Endothelial cell of umbilical vein (primary cell): Measurements from ENCODE around the gene CASP10. TPM values are rescaled to one million over a fixed set of nuclear protein-coding genes. Genes with fewer than 3 reads are reported as not detected.

Experiments used
- BruUV-seq: library from RNA; stranded (reverse); fragments of 400-500 nt; replicated peaks from 2 replicates; lab custom pipeline; 2021; lab: Mats Ljungman, UMichigan
- CTCF ChIA-PET: fragments of 300-600, 350-600 bp; sonication (Branson Sonifier 250); formaldehyde crosslinking; loops from one replicate; lab custom pipeline; 2021; ENCODE audit warnings: antibody characterized with exemption, inconsistent platforms; lab: Charles Lee
- POLR2A ChIA-PET: fragments of 300-600, 350-600 bp; sonication (Branson Sonifier 250); formaldehyde crosslinking; loops from one replicate; lab custom pipeline; 2021; ENCODE audit warnings: antibody characterized with exemption, inconsistent platforms; lab: Charles Lee
- DNase-seq: peaks from one replicate; pipeline ENCODE4 v3.0.0-alpha.2; 2011; ENCODE audit warnings: low read depth, low spot score
- FAIRE-seq: peaks from 2 replicates; lab custom pipeline; 2011; peaks lifted over from hg19 to GRCh38; lab: Jason Lieb, UNC
- H2AFZ ChIP-seq: 2 replicates; pipeline ENCODE4 v1.6.0; 2012; ENCODE audit warnings: low read depth, low read length, control low read depth, inconsistent platforms
- H3K27ac ChIP-seq: 2 replicates; pipeline ENCODE4 v1.5.1; 2011; ENCODE audit warnings: low read depth, mild to moderate bottlenecking, control low read depth, low read length, moderate library complexity; ENCODE audit not compliant: insufficient read depth
- H3K27me3 ChIP-seq, 2 experiments: 2 replicates each; pipeline versions ENCODE4 v1.6.0 to v1.6.1; 2011; ENCODE audit warnings: low read length in 2 of 2, mixed read lengths in 1 of 2; ENCODE audit not compliant: control insufficient read depth in 2 of 2, insufficient read depth in 2 of 2
- H3K36me3 ChIP-seq, 2 experiments: 2 replicates in 1 of 2; 3 replicates in 1 of 2; pipeline ENCODE4 v1.5.1; 2011; ENCODE audit warnings: low read length in 2 of 2, mild to moderate bottlenecking in 1 of 2, moderate library complexity in 1 of 2; ENCODE audit not compliant: control insufficient read depth in 2 of 2, insufficient read depth in 2 of 2; ENCODE audit errors: extremely low read depth in 1 of 2
- H3K4me1 ChIP-seq: 3 replicates; pipeline ENCODE4 v1.5.1; 2011; ENCODE audit warnings: mild to moderate bottlenecking, low read length; ENCODE audit not compliant: control insufficient read depth, insufficient read depth; ENCODE audit errors: extremely low read depth
- H3K4me2 ChIP-seq: 2 replicates; pipeline ENCODE4 v1.6.1; 2011; ENCODE audit warnings: low read length, control low read depth, mixed read lengths; ENCODE audit not compliant: insufficient read depth
- H3K4me3 ChIP-seq, 3 experiments: fragments of 200-600 bp in 1 of 3; sonication (generic), shearing (Covaris generic) in 1 of 3; replicated peaks in 1 of 3; 2 replicates each; pipeline ENCODE4 v1.5.1; 2011 to 2016; ENCODE audit warnings: control low read depth in 3 of 3, low read length in 3 of 3, mild to moderate bottlenecking in 2 of 3, inconsistent platforms in 1 of 3, low read depth in 1 of 3, moderate library complexity in 1 of 3; ENCODE audit not compliant: insufficient read depth in 1 of 3
- H3K79me2 ChIP-seq: 2 replicates; pipeline ENCODE4 v1.6.0; 2012; ENCODE audit warnings: low read length, inconsistent platforms; ENCODE audit not compliant: control insufficient read depth, insufficient read depth
- H3K9ac ChIP-seq: replicated peaks from 2 replicates; pipeline ENCODE3; 2011; ENCODE audit warnings: low read length, control low read depth; ENCODE audit not compliant: insufficient read depth; ENCODE audit errors: extremely low read depth
- H3K9me1 ChIP-seq: replicated peaks from 3 replicates; pipeline ENCODE4 v1.6.0; 2011; ENCODE audit warnings: mild to moderate bottlenecking, low read length; ENCODE audit not compliant: control insufficient read depth, insufficient read depth; ENCODE audit errors: extremely low read depth
- H3K9me3 ChIP-seq: replicated peaks from 2 replicates; pipeline ENCODE4 v1.5.1; 2012; ENCODE audit warnings: low read length, inconsistent platforms; ENCODE audit not compliant: control insufficient read depth, insufficient read depth
- H4K20me1 ChIP-seq: replicated peaks from 2 replicates; pipeline ENCODE3; 2011; ENCODE audit warnings: mild to moderate bottlenecking, low read length; ENCODE audit not compliant: control insufficient read depth, insufficient read depth; ENCODE audit errors: extremely low read depth
- EZH2 ChIP-seq: IDR thresholded peaks from 2 replicates; pipeline ENCODE4 v1.6.1; 2012; ENCODE audit warnings: borderline replicate concordance, low read depth, mild to moderate bottlenecking, moderate library complexity, low read length, inconsistent platforms; ENCODE audit not compliant: severe bottlenecking
- FOS ChIP-seq: IDR thresholded peaks from 2 replicates; pipeline ENCODE4 v1.6.1; 2011; ENCODE audit warnings: mild to moderate bottlenecking, low read length, moderate library complexity, borderline replicate concordance; ENCODE audit not compliant: insufficient read depth
- GATA2 ChIP-seq: IDR thresholded peaks from 2 replicates; pipeline ENCODE4 v1.7.0; 2011; ENCODE audit warnings: low read depth, mild to moderate bottlenecking, moderate library complexity, mixed read lengths, low read length; ENCODE audit not compliant: insufficient read length, insufficient read depth
- JUN ChIP-seq: IDR thresholded peaks from 2 replicates; pipeline ENCODE4 v1.6.1; 2011; ENCODE audit warnings: borderline replicate concordance, low read depth; ENCODE audit not compliant: insufficient read length, insufficient read depth
- POLR2AphosphoS5 ChIP-seq: IDR thresholded peaks from 2 replicates; pipeline ENCODE4 v1.6.1; 2012; ENCODE audit warnings: low read depth, mild to moderate bottlenecking, control low read depth, low read length, moderate library complexity; ENCODE audit not compliant: insufficient read depth
- dilution Hi-C: fragments of 300-500 bp; cut with MboI; formaldehyde crosslinking; loops from one replicate; pipeline ENCODE4 v1.15.0; 2019; ENCODE audit warnings: low sequenced_read_pairs; ENCODE audit not compliant: extremely low pct_ligation_motif_present
- intact Hi-C: fragments of 100-400 bp; cut with micrococcal nuclease; formaldehyde crosslinking; loops from one replicate; pipeline ENCODE4 v1.10.0; 2022
- polyA plus RNA-seq, 4 experiments: library from polyadenylated mRNA; depleted of rRNA in 3 of 4; stranded (reverse) in 3 of 4; unstranded in 1 of 4; fragments of >200 nt; gene quantifications; 2 replicates each; pipeline versions ENCODE4 v1.2.1 to v1.2.3, GENCODE V29; 2011 to 2012; ENCODE audit warnings: missing spikeins in 1 of 4
- total RNA-seq: library from RNA; stranded (reverse); gene quantifications from 2 replicates; pipeline ENCODE4 v1.2.3, GENCODE V29; 2021
- TF ChIP-seq, protein P1 (sequence below), 2 donors: IDR thresholded peaks; 1 replicate in 1 of 2; 2 replicates in 1 of 2; pipeline ENCODE4 v1.5.1; 2011; ENCODE audit warnings: low read length in 2 of 2, mild to moderate bottlenecking in 2 of 2, moderate library complexity in 2 of 2, control low read depth in 1 of 2, inconsistent platforms in 1 of 2, low read depth in 1 of 2; ENCODE audit not compliant: insufficient read depth in 1 of 2; ENCODE audit errors: extremely low read depth in 1 of 2

CASP10 gene
- total and polyA plus RNA-seq, 2 donors (not counting 3 experiments of a cell fraction or from before 2014, with no cell fraction given), result 16.4 to 37.6 TPM

DNA sequence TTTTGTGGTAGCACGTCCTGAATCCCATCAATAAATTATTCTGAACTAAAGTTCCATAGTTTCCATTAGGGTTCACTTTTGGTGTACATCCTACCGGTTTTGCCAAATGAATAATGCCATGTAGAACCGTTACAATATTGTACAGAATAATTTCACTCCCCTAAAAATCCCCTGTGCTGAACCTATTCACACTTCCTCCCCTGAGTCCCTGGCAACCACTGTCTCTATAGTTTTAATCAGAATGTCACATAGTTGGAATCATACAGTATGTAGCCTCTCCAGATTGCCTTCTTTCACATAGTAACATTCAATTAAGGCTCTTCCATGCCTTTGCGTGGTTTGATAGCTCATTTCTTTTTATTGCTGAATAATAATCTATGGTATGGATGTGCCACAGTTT is 67.8 kb downstream of the CASP10 start:
- H3K9me3 ChIP-seq, result no peaks in the 10 kb centered on the region
- H3K9me1 ChIP-seq, result no peaks in the 10 kb centered on the region
- CTCF ChIA-PET, result interaction anchor here (0.7 kb wide), 1 partner anchor 16 kb away, joined by 3 read pairs; no protein-coding TSS in a partner anchor
- BruUV-seq, result no TSS peak
- TF ChIP-seq GATA2, result no peak
- TF ChIP-seq JUN, result no peak
- TF ChIP-seq, protein P1, sequence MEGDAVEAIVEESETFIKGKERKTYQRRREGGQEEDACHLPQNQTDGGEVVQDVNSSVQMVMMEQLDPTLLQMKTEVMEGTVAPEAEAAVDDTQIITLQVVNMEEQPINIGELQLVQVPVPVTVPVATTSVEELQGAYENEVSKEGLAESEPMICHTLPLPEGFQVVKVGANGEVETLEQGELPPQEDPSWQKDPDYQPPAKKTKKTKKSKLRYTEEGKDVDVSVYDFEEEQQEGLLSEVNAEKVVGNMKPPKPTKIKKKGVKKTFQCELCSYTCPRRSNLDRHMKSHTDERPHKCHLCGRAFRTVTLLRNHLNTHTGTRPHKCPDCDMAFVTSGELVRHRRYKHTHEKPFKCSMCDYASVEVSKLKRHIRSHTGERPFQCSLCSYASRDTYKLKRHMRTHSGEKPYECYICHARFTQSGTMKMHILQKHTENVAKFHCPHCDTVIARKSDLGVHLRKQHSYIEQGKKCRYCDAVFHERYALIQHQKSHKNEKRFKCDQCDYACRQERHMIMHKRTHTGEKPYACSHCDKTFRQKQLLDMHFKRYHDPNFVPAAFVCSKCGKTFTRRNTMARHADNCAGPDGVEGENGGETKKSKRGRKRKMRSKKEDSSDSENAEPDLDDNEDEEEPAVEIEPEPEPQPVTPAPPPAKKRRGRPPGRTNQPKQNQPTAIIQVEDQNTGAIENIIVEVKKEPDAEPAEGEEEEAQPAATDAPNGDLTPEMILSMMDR (IDR thresholded peaks at IDR 0.05; ENCODE audit: extremely low read depth in 1 of 2, insufficient read depth in 1 of 2, low read depth in 1 of 2, low read length in 2 of 2), result no peak
- TF ChIP-seq FOS, result no peak
- no peak for TF ChIP-seq POLR2AphosphoS5
- TF ChIP-seq EZH2, result no peak
- H3K4me2 ChIP-seq, result no peak overlapping the region
- H3K4me1 ChIP-seq, result no peaks in the 10 kb centered on the region
- no peak overlapping the region for H3K27ac ChIP-seq
- DNase-seq (no peak), FAIRE-seq (no peak)
- dilution Hi-C loops, result no loop called here
- H2AFZ ChIP-seq, result no peak overlapping the region
- POLR2A ChIA-PET, result no interaction called here
- intact Hi-C loops, result no loop called here
- no peak overlapping the region for H3K9ac ChIP-seq
- no peaks in the 10 kb centered on the region for H3K79me2 ChIP-seq
- peaks cover 0 to 4% of the 10 kb centered on the region in 2 experiments for H3K27me3 ChIP-seq
- no peak overlapping the region for H3K4me3 ChIP-seq
- no peaks in the 10 kb centered on the region for H4K20me1 ChIP-seq
- H3K36me3 ChIP-seq, result no peaks in the 10 kb centered on the region
